CD4-positive, alpha-beta T cell (primary cell): ENCODE measurements around the gene GATA3. TPM values are rescaled to one million over a fixed set of nuclear protein-coding genes. Genes with fewer than 3 reads are reported as not detected.

Experiments used
- ATAC-seq: fragments of 200-7000 bp; cut with Tn5 transposase; one replicate; pipeline ENCODE4 v1.10.0; 2022; ENCODE audit warnings: mild to moderate bottlenecking; ENCODE audit not compliant: poor library complexity
- CTCF ChIA-PET: fragments of 350-600 bp; sonication (Branson Sonifier 250); formaldehyde crosslinking; loops from one replicate; lab custom pipeline; 2021; ENCODE audit warnings: antibody characterized with exemption, inconsistent platforms; lab: Charles Lee
- POLR2A ChIA-PET: fragments of 350-600 bp; sonication (Branson Sonifier 250); formaldehyde crosslinking; loops from one replicate; lab custom pipeline; 2021; ENCODE audit warnings: antibody characterized with exemption, inconsistent platforms; lab: Charles Lee
- DNase-seq, 14 experiments: peaks; one replicate each; pipeline ENCODE4 v3.0.0-alpha.2; 2013 to 2020; ENCODE audit warnings: mixed read lengths in 2 of 14
- H3K27ac ChIP-seq, 2 donors: one replicate each; pipeline versions ENCODE4 v1.5.1 to v1.7.0; 2013; ENCODE audit warnings: low read length in 2 of 2, low read depth in 1 of 2, mild to moderate bottlenecking in 1 of 2
- H3K27me3 ChIP-seq, 2 experiments: 1 replicate in 1 of 2; 2 replicates in 1 of 2; pipeline versions ENCODE4 v1.6.1 to v1.7.0; 2013; ENCODE audit warnings: low read length in 2 of 2, control low read depth in 1 of 2, mild to moderate bottlenecking in 1 of 2, moderate library complexity in 1 of 2; ENCODE audit not compliant: insufficient read depth in 2 of 2, control insufficient read depth in 1 of 2
- H3K36me3 ChIP-seq: one replicate; pipeline ENCODE4 v1.6.1; 2013; ENCODE audit warnings: low read length, control low read depth; ENCODE audit not compliant: insufficient read depth
- H3K4me1 ChIP-seq: one replicate; pipeline ENCODE4 v1.6.1; 2013; ENCODE audit warnings: low read length, control low read depth; ENCODE audit not compliant: insufficient read depth
- H3K4me3 ChIP-seq: one replicate; pipeline ENCODE4 v1.5.1; 2013; ENCODE audit warnings: mild to moderate bottlenecking, low read length, moderate library complexity
- H3K9me3 ChIP-seq, 2 experiments: 1 replicate in 1 of 2; 2 replicates in 1 of 2; pipeline versions ENCODE4 v1.6.1 to v1.7.0; 2013; ENCODE audit warnings: low read length in 2 of 2, mild to moderate bottlenecking in 2 of 2, control low read depth in 1 of 2, moderate library complexity in 1 of 2; ENCODE audit not compliant: control insufficient read depth in 1 of 2, insufficient read depth in 1 of 2
- H3K27ac Mint-ChIP-seq: one replicate; pipeline ENCODE4 v1.8.0; 2020; ENCODE audit warnings: mixed read lengths
- H3K27me3 Mint-ChIP-seq: one replicate; pipeline ENCODE4 v1.8.0; 2021; ENCODE audit warnings: mixed read lengths
- H3K36me3 Mint-ChIP-seq: one replicate; pipeline ENCODE4 v1.8.0; 2021; ENCODE audit warnings: low read depth, mixed read lengths
- H3K4me1 Mint-ChIP-seq: one replicate; pipeline ENCODE4 v1.8.0; 2021; ENCODE audit warnings: low read depth, mixed read lengths
- H3K4me3 Mint-ChIP-seq: one replicate; pipeline ENCODE4 v1.8.0; 2020; ENCODE audit warnings: mild to moderate bottlenecking, mixed read lengths
- H3K9me3 Mint-ChIP-seq: one replicate; pipeline ENCODE4 v1.8.0; 2020; ENCODE audit warnings: mixed read lengths
- CTCF ChIP-seq: fragments of 200-600 bp; IDR thresholded peaks from one replicate; pipeline ENCODE4 v1.8.0; 2022; ENCODE audit warnings: antibody characterized with exemption, mild to moderate bottlenecking
- intact Hi-C, 2 experiments: fragments of 100-400 bp; cut with DNase I in 1 of 2; cut with micrococcal nuclease in 1 of 2; formaldehyde crosslinking; loops; one replicate each; pipeline versions ENCODE4 v1.15.1 to v1.9.0; 2023 to 2025; cut with DNase I, micrococcal nuclease
- total RNA-seq, 174 experiments: library from RNA in 2 of 174; stranded (reverse) in 2 of 174; gene quantifications; one replicate each; pipeline ENCODE4 v1.2.3 and lab custom pipeline; 2021 to 2026

GATA3 gene
- total RNA-seq, 2 experiments from 2014 or later, result 128 to 141 TPM

GRCh38 chr10:8044908-8045725 is 9.4 kb upstream of the GATA3 start:
- TF ChIP-seq CTCF, result no peak
- intact Hi-C loops, result no loop called here
- Mint-ChIP-seq H3K27me3 (peaks cover 96% of the 10 kb centered on the region), H3K4me1 (peaks cover 80% of the 10 kb centered on the region), H3K4me3 (peak overlapping the region; percentile 52), H3K36me3 (no peaks in the 10 kb centered on the region), H3K27ac (peak overlapping the region; percentile 34), H3K9me3 (no peaks in the 10 kb centered on the region)
- no peak overlapping the region for H3K4me3 ChIP-seq
- no peaks in the 10 kb centered on the region for H3K36me3 ChIP-seq
- no peak for ATAC-seq
- peaks cover 96 to 99% of the 10 kb centered on the region in 2 experiments for H3K27me3 ChIP-seq
- no peak overlapping the region for H3K27ac ChIP-seq
- H3K9me3 ChIP-seq, result peaks cover 0 to 52% of the 10 kb centered on the region in 2 experiments
- H3K4me1 ChIP-seq, result peaks cover 84% of the 10 kb centered on the region
- DNase-seq, result peak in 3 of 14 experiments; percentile 21 to 49 (median 43)
- POLR2A ChIA-PET, result interaction anchor here (1.1 to 1.5 kb wide), 4 partner anchors 8 to 15 kb away, joined by 3 to 7 read pairs (median 3); partner anchors contain the start of gene GATA3
- CTCF ChIA-PET, result no interaction called here

- Mint-ChIP-seq H3K36me3 (no peaks in the 10 kb centered on the region), H3K27me3 (peaks cover 89% of the 10 kb centered on the region), H3K4me1 (peaks cover 80% of the 10 kb centered on the region), H3K4me3 (peak overlapping the region; percentile 52), H3K9me3 (no peaks in the 10 kb centered on the region), H3K27ac (no peak overlapping the region)
- no peaks in the 10 kb centered on the region for H3K36me3 ChIP-seq
- H3K9me3 ChIP-seq, result peaks cover 0 to 56% of the 10 kb centered on the region in 2 experiments
- no peak for ATAC-seq
- intact Hi-C loops, result no loop called here
- POLR2A ChIA-PET, result interaction anchor here (0.7 to 1.5 kb wide), 5 partner anchors 9 to 16 kb away, joined by 3 to 7 read pairs (median 3); partner anchors contain the start of gene GATA3
- H3K4me3 ChIP-seq, result no peak overlapping the region
- no peak overlapping the region for H3K27ac ChIP-seq
- TF ChIP-seq CTCF, result no peak
- peak in 2 of 14 experiments; percentile 5 to 34 for DNase-seq
- CTCF ChIA-PET, result no interaction called here
- H3K4me1 ChIP-seq, result peaks cover 92% of the 10 kb centered on the region
- H3K27me3 ChIP-seq, result peaks cover 91 to 99% of the 10 kb centered on the region in 2 experiments
Observed at GRCh38 chr10:8045726-8046494, 8.6 kb upstream of the GATA3 start.

- no peak for TF ChIP-seq CTCF
- H3K27me3 Mint-ChIP-seq, result peaks cover 80% of the 10 kb centered on the region
- POLR2A ChIA-PET, result interaction anchor here (0.6 to 1.2 kb wide), 3 partner anchors 12 to 1699 kb away, joined by 3 to 4 read pairs (median 3); no protein-coding TSS in a partner anchor
- peaks cover 75% of the 10 kb centered on the region for H3K4me1 Mint-ChIP-seq
- no peak overlapping the region for H3K4me3 ChIP-seq
- peak in 3 of 14 experiments; percentile 8 to 33 (median 25) for DNase-seq
- H3K4me3 Mint-ChIP-seq, result peak overlapping the region; percentile 58
- H3K27ac ChIP-seq, result no peak overlapping the region
- intact Hi-C loops, result no loop called here
- H3K36me3 Mint-ChIP-seq, result no peaks in the 10 kb centered on the region
- no peak overlapping the region for H3K27ac Mint-ChIP-seq
- no peaks in the 10 kb centered on the region for H3K9me3 Mint-ChIP-seq
- CTCF ChIA-PET, result no interaction called here
- ATAC-seq, result no peak
- no peaks in the 10 kb centered on the region for H3K36me3 ChIP-seq
- H3K9me3 ChIP-seq, result peaks cover 0 to 61% of the 10 kb centered on the region in 2 experiments
- H3K4me1 ChIP-seq, result peaks cover 100% of the 10 kb centered on the region
- H3K27me3 ChIP-seq, result peaks cover 91 to 98% of the 10 kb centered on the region in 2 experiments
Observed at GRCh38 chr10:8047452-8048280, 6.8 kb upstream of the GATA3 start.
